Stomach smooth muscle (tissue), 2 donors: ENCODE data around the gene FLOT2.

Experiments
- H3K27ac ChIP-seq: one replicate; pipeline ENCODE4 v1.7.0; 2013; ENCODE audit warnings: mild to moderate bottlenecking, low read length, inconsistent platforms
- H3K27me3 ChIP-seq, 2 donors: one replicate each; pipeline ENCODE4 v1.7.0; 2013; ENCODE audit warnings: low read length in 2 of 2; ENCODE audit not compliant: insufficient read depth in 2 of 2, control insufficient read depth in 1 of 2
- H3K36me3 ChIP-seq, 2 donors: one replicate each; pipeline ENCODE4 v1.7.0; 2013; ENCODE audit warnings: low read length in 2 of 2; ENCODE audit not compliant: control insufficient read depth in 2 of 2, insufficient read depth in 2 of 2
- H3K4me1 ChIP-seq: one replicate; pipeline ENCODE4 v1.7.0; 2013; ENCODE audit warnings: low read length; ENCODE audit not compliant: control insufficient read depth, insufficient read depth
- H3K4me3 ChIP-seq, 2 donors: one replicate each; pipeline ENCODE4 v1.7.0; 2013; ENCODE audit warnings: low read length in 2 of 2
- H3K9ac ChIP-seq, 2 donors: one replicate each; pipeline ENCODE4 v1.7.0; 2013; ENCODE audit warnings: low read length in 2 of 2, mild to moderate bottlenecking in 1 of 2
- H3K9me3 ChIP-seq, 2 donors: one replicate each; pipeline ENCODE4 v1.7.0; 2013; ENCODE audit warnings: low read length in 2 of 2; ENCODE audit not compliant: control insufficient read depth in 2 of 2
- donor health status: healthy.
- donor health status: Pancreatic carcinoma.

FLOT2 gene

DNA sequence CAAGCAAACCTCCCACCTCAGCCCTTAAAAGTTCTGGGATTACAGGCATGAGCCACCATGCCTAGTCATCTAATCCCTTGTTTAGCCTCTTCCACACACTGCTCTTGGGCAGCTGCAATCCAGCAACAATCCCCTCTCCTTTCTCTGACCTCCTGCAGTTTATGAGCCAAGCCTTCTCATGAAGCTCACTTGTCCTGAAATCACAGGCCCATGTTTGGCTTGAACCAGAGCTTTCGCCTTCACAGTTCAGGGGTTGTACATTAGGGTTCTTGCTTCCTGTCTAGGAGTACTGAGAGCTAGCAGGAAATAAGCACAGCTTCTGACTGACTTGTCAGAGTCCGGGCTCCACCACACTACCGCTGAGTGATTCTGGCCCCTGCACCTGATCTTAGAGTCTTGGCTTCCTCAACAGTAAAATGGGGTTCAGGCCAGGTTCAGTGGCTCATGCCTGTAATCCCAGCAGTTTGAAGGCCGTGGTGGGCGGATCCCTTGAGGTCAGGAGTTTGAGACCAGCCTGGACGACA, 26.4 kb downstream of the FLOT2 start:
- Histone ChIP-seq H3K27ac (no peak overlapping the region), H3K4me1 (no peaks in the 10 kb centered on the region), H3K36me3 (no peaks in the 10 kb centered on the region)

DNA sequence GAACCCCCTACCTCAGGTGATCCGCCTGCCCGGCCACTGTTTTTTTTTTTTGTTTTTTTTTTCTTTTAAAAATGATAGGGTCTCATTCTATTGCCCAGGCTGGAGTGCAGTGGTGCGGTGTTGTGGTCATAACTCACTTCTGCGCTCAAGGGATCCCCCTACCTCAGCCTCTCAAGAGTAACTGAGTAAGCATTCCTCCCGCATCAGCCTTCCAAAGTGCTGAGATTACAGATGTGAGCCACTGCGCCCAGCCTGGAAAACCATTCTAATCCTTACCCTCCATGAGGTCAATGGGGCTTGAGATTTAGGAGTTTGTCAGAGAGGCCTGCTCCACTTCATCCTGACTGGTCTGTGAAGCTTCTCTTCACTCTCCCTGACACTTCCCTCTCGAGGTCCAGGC, 30.3 kb downstream of the FLOT2 start:
- H3K4me1 ChIP-seq = no peaks in the 10 kb centered on the region
- no peak overlapping the region for H3K9ac ChIP-seq
- H3K27me3 ChIP-seq = no peaks in the 10 kb centered on the region
- H3K36me3 ChIP-seq = no peaks in the 10 kb centered on the region
- H3K9me3 ChIP-seq = no peaks in the 10 kb centered on the region
- no peak overlapping the region for H3K4me3 ChIP-seq
- no peak overlapping the region for H3K27ac ChIP-seq

More for the DNA sequence above, 26.4 kb downstream of the FLOT2 start:
- no peaks in the 10 kb centered on the region for H3K27me3 ChIP-seq
- H3K9ac ChIP-seq = no peak overlapping the region
- H3K4me3 ChIP-seq = no peak overlapping the region
- H3K9me3 ChIP-seq = no peaks in the 10 kb centered on the region

DNA sequence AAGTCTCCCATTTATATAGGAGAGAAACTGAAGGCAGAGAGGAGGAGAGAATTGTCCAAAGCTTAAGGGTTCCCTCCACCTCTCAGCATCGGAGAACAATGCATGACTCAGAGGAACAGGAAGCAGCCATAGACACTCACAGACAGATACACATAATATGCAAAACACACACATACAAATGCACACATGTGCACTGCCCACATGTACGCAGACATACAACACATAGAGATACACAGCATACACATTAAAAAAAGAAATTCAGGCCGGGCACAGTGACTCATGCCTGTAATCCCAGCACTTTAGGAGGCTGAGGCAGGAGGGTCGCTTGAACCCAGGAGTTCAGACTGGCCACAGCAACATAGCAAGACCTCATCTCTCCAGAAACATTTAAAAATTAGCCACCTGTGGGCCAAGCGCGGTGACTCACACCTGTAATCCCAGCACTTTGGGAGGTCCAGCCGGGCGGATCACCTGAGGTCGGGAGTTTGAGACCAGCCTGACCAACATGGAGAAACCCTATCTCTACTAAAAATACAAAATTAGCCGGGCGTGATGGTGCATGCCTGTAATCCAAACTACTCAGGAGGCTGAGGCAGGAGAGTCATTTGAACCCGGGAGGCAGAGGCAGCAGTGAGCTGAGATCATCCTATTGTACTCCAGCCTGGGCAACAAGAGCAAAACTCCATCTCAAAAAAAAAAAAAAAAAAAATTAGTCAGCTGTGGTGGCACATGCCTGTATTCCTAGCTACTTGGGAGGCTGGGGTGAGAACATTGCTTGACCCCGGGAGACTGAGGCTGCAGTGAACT, 31.4 kb downstream of the FLOT2 start:
- Histone ChIP-seq H3K36me3 (peaks cover 0 to 6% of the 10 kb centered on the region in 2 donors), H3K9me3 (no peaks in the 10 kb centered on the region), H3K4me3 (no peak overlapping the region), H3K27ac (no peak overlapping the region), H3K4me1 (no peaks in the 10 kb centered on the region), H3K27me3 (no peaks in the 10 kb centered on the region), H3K9ac (no peak overlapping the region)

DNA sequence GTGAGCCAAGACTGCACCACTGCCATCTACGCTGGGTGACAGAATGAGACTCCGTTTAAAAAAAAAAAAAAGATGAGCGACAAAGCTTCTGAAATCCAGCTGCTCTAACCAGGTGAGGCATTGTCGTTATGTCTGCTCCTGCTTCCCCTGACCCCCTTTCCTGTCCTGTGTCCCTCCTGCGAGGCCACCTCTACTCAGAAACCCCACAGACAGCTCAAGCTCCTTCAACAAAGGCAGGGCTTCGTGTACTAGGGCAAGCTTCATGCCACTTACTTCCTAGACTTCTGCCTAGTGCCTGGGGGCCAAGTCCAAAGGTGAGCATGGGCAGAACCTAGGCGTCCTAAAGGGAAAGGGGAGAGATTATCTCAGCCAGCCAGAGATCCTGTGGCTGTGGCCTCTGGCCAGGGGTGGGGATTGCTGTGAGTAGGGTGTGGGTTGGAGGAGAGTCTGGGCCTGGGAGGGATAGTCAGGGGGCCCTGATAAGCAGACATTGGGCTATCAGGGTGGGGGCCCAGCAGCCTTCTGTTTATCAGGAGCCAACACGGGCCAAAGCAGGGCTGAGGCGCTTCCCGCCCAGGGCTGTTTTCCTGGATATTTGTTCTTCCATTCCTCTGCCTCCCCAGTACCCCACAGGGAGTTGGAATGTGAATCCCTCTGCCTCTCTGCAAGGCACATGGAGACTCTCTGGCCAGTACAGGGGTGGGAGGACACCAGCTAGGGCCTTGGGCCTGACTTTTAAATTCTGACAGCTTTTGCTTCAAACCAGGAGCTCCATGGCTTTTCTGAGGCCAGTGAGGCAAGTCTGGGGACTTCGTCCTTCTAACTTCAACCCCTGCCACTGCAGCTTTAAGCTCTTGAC, 32.3 kb downstream of the FLOT2 start:
- Histone ChIP-seq H3K27ac (no peak overlapping the region), H3K4me1 (no peaks in the 10 kb centered on the region), H3K27me3 (no peaks in the 10 kb centered on the region), H3K9ac (no peak overlapping the region), H3K36me3 (peaks cover 6 to 13% of the 10 kb centered on the region in 2 donors), H3K9me3 (no peaks in the 10 kb centered on the region), H3K4me3 (no peak overlapping the region)

DNA sequence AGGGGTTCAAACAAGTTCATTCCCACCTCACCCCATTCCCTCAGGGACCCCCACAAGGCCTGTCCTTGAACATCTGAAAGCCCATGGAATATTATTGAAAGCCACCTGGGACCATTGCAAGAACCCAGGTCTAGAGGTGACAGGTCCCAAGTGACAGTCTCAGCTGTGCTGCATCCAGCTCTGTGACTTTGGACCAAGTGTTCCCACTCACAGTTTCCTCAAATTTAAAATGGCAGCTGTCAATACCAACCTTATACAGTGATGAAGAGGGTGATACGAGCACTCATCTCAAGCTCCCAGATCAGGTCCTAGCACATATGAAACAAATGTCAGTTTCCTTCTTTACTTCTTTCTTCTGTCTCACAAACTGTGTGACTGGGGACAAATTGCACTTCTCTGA, 33.6 kb downstream of the FLOT2 start:
- Histone ChIP-seq H3K4me3 (no peak overlapping the region), H3K36me3 (peaks cover 8 to 16% of the 10 kb centered on the region in 2 donors), H3K27me3 (no peaks in the 10 kb centered on the region), H3K9ac (no peak overlapping the region), H3K27ac (no peak overlapping the region), H3K9me3 (no peaks in the 10 kb centered on the region), H3K4me1 (no peaks in the 10 kb centered on the region)

DNA sequence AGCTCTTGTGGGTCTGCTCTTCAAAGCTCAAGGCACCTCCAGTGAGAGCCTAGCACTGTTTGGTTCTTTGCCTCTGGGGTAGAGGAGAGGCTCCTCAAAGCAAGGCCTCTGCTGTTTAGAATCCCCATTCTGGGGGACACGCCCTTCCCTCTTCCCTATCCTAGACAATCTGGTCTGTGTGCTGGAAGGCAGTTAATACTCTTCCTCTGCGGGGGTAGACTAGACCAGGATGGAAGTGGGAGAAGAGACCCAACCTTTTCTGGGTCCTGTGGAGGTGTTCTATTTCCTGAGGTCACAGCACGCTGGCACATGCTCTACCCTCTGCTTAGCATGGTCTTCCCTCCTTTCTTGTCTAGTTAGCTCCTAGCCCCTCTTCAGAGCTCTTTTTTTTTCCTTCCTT, 35.0 kb downstream of the FLOT2 start:
- Histone ChIP-seq H3K27ac (no peak overlapping the region), H3K9me3 (no peaks in the 10 kb centered on the region), H3K36me3 (peaks cover 20 to 30% of the 10 kb centered on the region in 2 donors), H3K9ac (no peak overlapping the region), H3K4me3 (no peak overlapping the region), H3K27me3 (no peaks in the 10 kb centered on the region), H3K4me1 (no peaks in the 10 kb centered on the region)

DNA sequence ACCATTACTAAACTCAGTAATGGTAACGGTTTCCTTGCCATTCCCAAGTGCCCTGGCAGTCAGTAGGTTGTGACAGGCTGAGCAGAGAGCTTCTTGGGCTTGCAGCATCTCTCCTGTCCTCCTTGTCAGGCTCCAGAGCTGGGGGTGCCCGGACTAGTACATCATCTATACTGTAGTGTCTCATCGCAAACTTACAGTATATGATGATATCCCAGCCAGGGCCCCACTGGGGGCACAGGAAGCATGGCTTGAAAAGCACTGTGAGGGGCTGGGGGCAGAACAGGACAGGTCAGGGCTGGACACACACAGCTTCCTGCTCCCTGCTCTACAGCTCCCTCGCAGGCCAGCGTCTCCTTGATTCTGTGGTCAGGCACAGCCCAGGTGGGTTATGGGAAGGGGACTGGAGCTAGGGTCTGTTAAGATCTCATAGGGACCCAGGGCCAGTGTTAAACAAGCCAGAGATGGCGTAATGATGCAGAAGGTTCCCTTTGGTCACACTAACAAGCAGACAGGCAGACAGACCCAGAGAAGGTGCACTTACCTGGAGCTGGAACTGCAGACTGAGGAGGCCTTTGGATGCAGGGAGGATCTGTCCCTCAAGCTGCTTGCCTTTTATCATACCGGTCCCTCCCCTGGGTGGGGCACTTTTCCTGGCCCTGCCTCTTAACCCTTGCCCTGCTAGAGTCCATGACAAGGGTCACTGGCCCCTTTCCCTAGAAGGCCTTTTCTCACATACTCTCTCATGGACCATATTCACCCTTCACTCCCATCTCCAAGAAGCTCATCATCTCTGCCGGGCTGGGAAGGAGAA, 35.9 kb downstream of the FLOT2 start:
- no peak overlapping the region for H3K27ac ChIP-seq
- no peak overlapping the region for H3K9ac ChIP-seq
- no peaks in the 10 kb centered on the region for H3K4me1 ChIP-seq
- no peak overlapping the region for H3K4me3 ChIP-seq
- H3K9me3 ChIP-seq = no peaks in the 10 kb centered on the region
- peaks cover 20 to 30% of the 10 kb centered on the region in 2 donors for H3K36me3 ChIP-seq
- no peaks in the 10 kb centered on the region for H3K27me3 ChIP-seq

DNA sequence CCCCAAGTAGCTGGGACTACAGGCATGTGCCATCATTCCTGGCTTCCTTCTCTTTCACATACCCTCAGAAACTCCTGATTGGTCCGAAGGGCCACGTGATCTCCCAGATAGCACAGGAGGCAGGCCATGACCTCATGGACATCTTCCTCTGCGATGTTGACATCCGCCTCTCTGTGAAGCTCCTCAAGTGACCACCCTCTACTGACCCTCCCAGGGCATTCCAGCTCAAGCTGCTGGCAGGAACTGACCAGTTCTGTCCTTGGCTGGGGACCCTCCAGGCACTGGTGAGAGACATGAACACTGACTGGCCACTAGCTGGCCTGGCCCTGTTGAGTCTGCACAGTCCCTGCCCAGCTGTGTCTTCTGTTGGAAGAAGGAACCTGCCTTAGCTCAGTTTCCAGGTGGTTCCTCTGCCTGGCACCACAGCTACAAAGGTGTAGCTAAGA, 37.1 kb downstream of the FLOT2 start:
- H3K27ac ChIP-seq = no peak overlapping the region
- H3K9ac ChIP-seq = no peak overlapping the region
- no peak overlapping the region for H3K4me3 ChIP-seq
- no peaks in the 10 kb centered on the region for H3K9me3 ChIP-seq
- peaks cover 4% of the 10 kb centered on the region for H3K4me1 ChIP-seq
- H3K27me3 ChIP-seq = no peaks in the 10 kb centered on the region
- peaks cover 20 to 34% of the 10 kb centered on the region in 2 donors for H3K36me3 ChIP-seq

DNA sequence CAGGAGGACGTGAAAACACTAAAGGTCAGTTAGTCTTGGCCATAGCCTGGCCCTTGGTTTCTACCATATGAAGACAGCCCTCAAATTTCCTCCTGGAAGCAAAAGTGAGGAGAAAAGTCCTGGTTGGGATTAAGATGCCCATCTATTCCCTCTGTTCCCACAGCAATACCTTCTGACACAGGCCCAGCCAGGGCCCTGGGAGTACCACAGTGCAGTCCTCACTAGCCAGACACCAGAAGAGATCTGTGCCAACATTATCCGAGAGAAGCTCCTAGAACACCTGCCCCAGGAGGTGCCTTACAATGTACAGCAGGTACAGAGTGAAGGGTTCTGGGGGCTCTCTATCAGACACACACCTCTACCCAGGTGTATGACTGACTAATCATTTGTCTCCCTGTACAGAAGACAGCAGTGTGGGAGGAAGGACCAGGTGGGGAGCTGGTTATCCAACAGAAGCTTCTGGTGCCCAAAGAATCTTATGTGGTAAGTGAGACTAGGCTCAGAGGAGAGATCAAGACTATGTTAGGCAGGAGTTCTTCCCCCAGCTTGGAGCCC, 38.7 kb downstream of the FLOT2 start:
- Histone ChIP-seq H3K27ac (no peak overlapping the region), H3K9ac (no peak overlapping the region), H3K36me3 (peaks cover 20 to 34% of the 10 kb centered on the region in 2 donors), H3K4me1 (peaks cover 9% of the 10 kb centered on the region), H3K4me3 (no peak overlapping the region), H3K27me3 (no peaks in the 10 kb centered on the region), H3K9me3 (no peaks in the 10 kb centered on the region)
